Tibial artery (tissue), 4 donors: ENCODE results near the gene NAA15.
"Not testable (repeated sequence)": the region's sequence is repeated elsewhere in the genome, so short reads cannot be mapped to it uniquely, and the experiment has no call there.

Experiments used
- DNase-seq, 2 donors: peaks; one replicate each; pipeline ENCODE4 v3.0.0-alpha.2; 2019
- H3K27ac ChIP-seq, 2 donors: fragments of 200-600 bp; sonication (generic) in 1 of 2; 1 replicate in 1 of 2; 2 replicates in 1 of 2; pipeline ENCODE4 v1.5.1; 2018 to 2019; ENCODE audit warnings: mild to moderate bottlenecking in 1 of 2
- H3K27me3 ChIP-seq, 2 donors: fragments of 200-600 bp; sonication (generic) in 1 of 2; one replicate each; pipeline versions ENCODE4 v1.5.1 to v1.6.0; 2016 to 2019
- H3K36me3 ChIP-seq, 3 donors: fragments of 200-600 bp; sonication (generic) in 2 of 3; one replicate each; pipeline ENCODE4 v1.5.1; 2016 to 2019; ENCODE audit warnings: mild to moderate bottlenecking in 2 of 3
- H3K4me1 ChIP-seq, 4 donors: fragments of 200-600 bp; sonication (generic) in 2 of 4; 1 replicate in 3 of 4; 2 replicates in 1 of 4; pipeline ENCODE4 v1.5.1; 2016 to 2019
- H3K4me3 ChIP-seq, 2 donors: fragments of 200-600 bp; sonication (generic) in 1 of 2; 1 replicate in 1 of 2; 2 replicates in 1 of 2; pipeline ENCODE4 v1.5.1; 2018 to 2019; ENCODE audit warnings: mild to moderate bottlenecking in 2 of 2
- H3K9me3 ChIP-seq, 3 donors: fragments of 200-600 bp; sonication (generic) in 1 of 3; one replicate each; pipeline ENCODE4 v1.5.1; 2016 to 2019
- intact Hi-C: fragments of 100-400 bp; cut with DNase I; formaldehyde crosslinking; loops from one replicate; pipeline ENCODE4 v1.15.0; 2023; ENCODE audit warnings: low total_unique reads
- TF ChIP-seq, protein P1 (sequence below), 2 experiments: fragments of 200-600 bp in 1 of 2; fragments of 450-650 bp in 1 of 2; IDR thresholded peaks; one replicate each; pipeline ENCODE4 v1.5.1; 2017 to 2019; ENCODE audit warnings: antibody characterized with exemption in 2 of 2, mild to moderate bottlenecking in 1 of 2, moderate library complexity in 1 of 2

The NAA15 gene

DNA sequence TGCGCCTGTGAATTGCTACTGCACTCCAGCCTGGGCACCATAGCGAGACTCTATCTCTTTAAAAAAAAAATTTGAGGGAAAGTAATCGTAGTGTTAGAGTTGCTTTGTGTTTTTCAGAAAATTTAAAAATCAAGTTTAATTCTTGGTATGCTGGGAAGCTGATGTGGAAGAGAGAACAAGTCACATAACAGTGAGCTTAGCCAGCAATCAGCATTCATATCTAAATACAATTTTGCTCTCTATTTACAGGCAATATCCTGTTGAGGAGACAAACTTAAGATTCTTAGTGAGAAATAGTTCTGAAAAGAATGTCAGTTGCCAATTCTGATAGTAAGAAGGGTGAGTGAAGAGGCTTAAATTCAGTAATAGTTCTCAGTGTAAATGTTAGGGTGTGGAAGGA is 10.6 kb downstream of the NAA15 start:
- TF ChIP-seq, protein P1, sequence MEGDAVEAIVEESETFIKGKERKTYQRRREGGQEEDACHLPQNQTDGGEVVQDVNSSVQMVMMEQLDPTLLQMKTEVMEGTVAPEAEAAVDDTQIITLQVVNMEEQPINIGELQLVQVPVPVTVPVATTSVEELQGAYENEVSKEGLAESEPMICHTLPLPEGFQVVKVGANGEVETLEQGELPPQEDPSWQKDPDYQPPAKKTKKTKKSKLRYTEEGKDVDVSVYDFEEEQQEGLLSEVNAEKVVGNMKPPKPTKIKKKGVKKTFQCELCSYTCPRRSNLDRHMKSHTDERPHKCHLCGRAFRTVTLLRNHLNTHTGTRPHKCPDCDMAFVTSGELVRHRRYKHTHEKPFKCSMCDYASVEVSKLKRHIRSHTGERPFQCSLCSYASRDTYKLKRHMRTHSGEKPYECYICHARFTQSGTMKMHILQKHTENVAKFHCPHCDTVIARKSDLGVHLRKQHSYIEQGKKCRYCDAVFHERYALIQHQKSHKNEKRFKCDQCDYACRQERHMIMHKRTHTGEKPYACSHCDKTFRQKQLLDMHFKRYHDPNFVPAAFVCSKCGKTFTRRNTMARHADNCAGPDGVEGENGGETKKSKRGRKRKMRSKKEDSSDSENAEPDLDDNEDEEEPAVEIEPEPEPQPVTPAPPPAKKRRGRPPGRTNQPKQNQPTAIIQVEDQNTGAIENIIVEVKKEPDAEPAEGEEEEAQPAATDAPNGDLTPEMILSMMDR (IDR thresholded peaks at IDR 0.05), result no peak
- DNase-seq, result no peak

GRCh38 chr4:139312552-139313332 is 11.4 kb downstream of the NAA15 start:
- intact Hi-C loops, result no loop called here
- DNase-seq, result no peak
- no peak overlapping the region for H3K4me3 ChIP-seq
- H3K9me3 ChIP-seq, result no peaks in the 10 kb centered on the region
- TF ChIP-seq, protein P1 (IDR thresholded peaks at IDR 0.05), result no peak
- peaks cover 0 to 29% (median 5%) of the 10 kb centered on the region in 4 donors for H3K4me1 ChIP-seq
- H3K27ac ChIP-seq, result no peak overlapping the region
- H3K36me3 ChIP-seq, result no peaks in the 10 kb centered on the region
- H3K27me3 ChIP-seq, result no peaks in the 10 kb centered on the region

More for the DNA sequence above, 10.6 kb downstream of the NAA15 start:
- no peaks in the 10 kb centered on the region for H3K36me3 ChIP-seq
- no peak overlapping the region for H3K27ac ChIP-seq
- no peaks in the 10 kb centered on the region for H3K9me3 ChIP-seq
- H3K4me1 ChIP-seq, result peaks cover 0 to 35% (median 6%) of the 10 kb centered on the region in 4 donors
- intact Hi-C loops, result no loop called here
- H3K27me3 ChIP-seq, result no peaks in the 10 kb centered on the region
- H3K4me3 ChIP-seq, result no peak overlapping the region

DNA sequence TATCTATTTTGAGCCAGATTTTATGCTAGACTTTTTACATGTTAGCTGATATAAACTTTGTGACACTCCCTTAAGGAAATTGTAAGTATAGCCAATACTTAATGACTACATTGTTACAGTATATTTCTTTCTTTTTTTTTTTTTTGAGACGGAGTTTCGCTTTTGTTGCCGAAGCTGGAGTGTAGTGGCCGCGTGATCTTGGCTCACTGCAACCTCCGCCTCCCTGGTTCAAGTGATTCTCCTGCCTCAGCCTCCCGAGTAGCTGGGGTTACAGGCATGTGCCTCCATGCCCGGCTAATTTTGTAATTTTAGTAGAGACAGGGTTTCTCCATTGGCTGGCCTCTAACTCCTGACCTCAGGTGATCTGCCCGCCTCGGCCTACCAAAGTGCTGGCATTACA is 12.1 kb downstream of the NAA15 start:
- H3K4me1 ChIP-seq, result peaks cover 0 to 28% (median 5%) of the 10 kb centered on the region in 4 donors

GRCh38 chr4:139314047-139314800 is 12.9 kb downstream of the NAA15 start:
- H3K9me3 ChIP-seq, result no peaks in the 10 kb centered on the region
- TF ChIP-seq, protein P1 (IDR thresholded peaks at IDR 0.05), result no peak
- intact Hi-C loops, result no loop called here
- no peak overlapping the region for H3K27ac ChIP-seq
- peaks cover 0 to 31% (median 5%) of the 10 kb centered on the region in 4 donors for H3K4me1 ChIP-seq
- H3K36me3 ChIP-seq, result no peaks in the 10 kb centered on the region
- no peak overlapping the region for H3K4me3 ChIP-seq
- DNase-seq, result no peak
- H3K27me3 ChIP-seq, result no peaks in the 10 kb centered on the region

More for the DNA sequence above, 12.1 kb downstream of the NAA15 start:
- H3K9me3 ChIP-seq, DNase-seq, intact Hi-C loops, H3K27me3 ChIP-seq, H3K36me3 ChIP-seq, H3K27ac ChIP-seq, H3K4me3 ChIP-seq: not testable (repeated sequence)

DNA sequence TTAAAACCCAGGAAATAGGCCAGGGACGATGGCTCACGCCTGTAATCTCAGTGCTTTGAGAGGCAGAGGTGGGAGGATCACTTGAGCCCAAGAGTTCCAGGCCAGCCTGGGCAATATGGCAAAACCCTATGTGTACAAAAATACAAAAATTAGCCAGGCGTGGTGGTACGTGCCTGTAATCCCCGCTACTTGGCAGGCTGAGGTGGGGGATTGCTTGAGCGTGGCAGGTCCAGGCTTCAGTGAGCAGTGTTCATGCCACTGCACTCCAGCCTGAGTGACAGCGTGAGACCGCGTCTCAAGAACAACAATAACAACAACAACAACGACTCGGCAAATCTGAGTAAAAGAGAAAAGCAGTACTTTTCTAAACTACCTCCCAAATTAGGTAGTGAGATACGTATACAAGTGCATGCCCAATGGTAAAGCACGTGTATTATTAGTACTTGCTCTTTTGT is 13.9 kb downstream of the NAA15 start:
- no peak overlapping the region for H3K27ac ChIP-seq
- no peaks in the 10 kb centered on the region for H3K9me3 ChIP-seq
- H3K36me3 ChIP-seq, result no peaks in the 10 kb centered on the region
- TF ChIP-seq, protein P1 (IDR thresholded peaks at IDR 0.05), result no peak
- H3K4me3 ChIP-seq, result no peak overlapping the region
- no peaks in the 10 kb centered on the region for H3K27me3 ChIP-seq
- DNase-seq, result no peak
- H3K4me1 ChIP-seq, result peaks cover 0 to 37% (median 5%) of the 10 kb centered on the region in 4 donors
- intact Hi-C loops, result no loop called here

DNA sequence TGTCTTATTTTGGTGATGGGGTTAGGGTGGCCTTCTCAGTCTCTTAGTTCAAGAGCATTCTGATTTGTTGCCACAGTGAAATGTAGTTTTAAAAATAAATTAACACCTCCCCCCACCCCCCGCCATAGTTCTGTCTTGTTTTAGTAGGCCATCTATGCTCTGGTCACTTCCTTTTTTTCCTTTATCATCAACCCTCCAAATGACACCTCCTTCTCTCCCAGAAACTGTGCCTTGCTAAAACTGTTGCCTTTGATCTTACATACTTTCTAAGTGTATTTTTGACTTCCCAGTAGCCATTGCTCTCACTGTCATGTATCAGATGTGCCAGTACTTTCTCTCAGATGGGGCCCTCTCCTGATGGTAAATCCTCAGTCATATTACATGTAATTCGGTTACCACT is 15.4 kb downstream of the NAA15 start:
- H3K27me3 ChIP-seq, result no peaks in the 10 kb centered on the region
- H3K4me3 ChIP-seq, result no peak overlapping the region
- no peak for DNase-seq
- H3K4me1 ChIP-seq, result peaks cover 0 to 41% (median 5%) of the 10 kb centered on the region in 4 donors
- H3K9me3 ChIP-seq, result no peaks in the 10 kb centered on the region
- H3K27ac ChIP-seq, result no peak overlapping the region
- TF ChIP-seq, protein P1 (IDR thresholded peaks at IDR 0.05), result no peak
- intact Hi-C loops, result no loop called here
- no peaks in the 10 kb centered on the region for H3K36me3 ChIP-seq
